Pancreas (tissue), 10 donors: ENCODE results near the gene CAMK2B. TPM values are rescaled to one million over a fixed set of nuclear protein-coding genes. Genes with fewer than 3 reads are reported as not detected.

Source experiments
- ATAC-seq, 4 donors: fragments of 200-7000 bp; cut with Tn5 transposase; one replicate each; pipeline versions ENCODE4 v1.8.0 to v1.9.1; 2020; ENCODE audit warnings: mild to moderate bottlenecking in 4 of 4, moderate library complexity in 4 of 4
- DNase-seq, 6 donors: peaks; one replicate each; pipeline ENCODE4 v3.0.0-alpha.2; 2020
- FAIRE-seq: peaks from 2 replicates; lab custom pipeline; 2012; peaks lifted over from hg19 to GRCh38; lab: Jason Lieb, UNC
- H3K27ac ChIP-seq, 4 donors: fragments of 200-600 bp; sonication (generic); 1 replicate in 3 of 4; 2 replicates in 1 of 4; pipeline versions ENCODE4 v1.5.0 to v1.8.0; 2020
- H3K27me3 ChIP-seq, 4 donors: fragments of 200-600 bp; one replicate each; pipeline ENCODE4 v1.8.0; 2021
- H3K36me3 ChIP-seq, 3 donors: fragments of 200-600 bp; sonication (generic) in 1 of 3; one replicate each; pipeline versions ENCODE4 v1.5.0 to v1.8.0; 2020 to 2021
- H3K4me1 ChIP-seq, 3 donors: fragments of 200-600 bp; one replicate each; pipeline ENCODE4 v1.8.0; 2021
- H3K4me3 ChIP-seq, 4 donors: fragments of 200-600 bp; sonication (generic) in 2 of 4; one replicate each; pipeline versions ENCODE4 v1.5.0 to v1.8.0; 2020 to 2021
- H3K9me3 ChIP-seq, 4 donors: fragments of 200-600 bp; one replicate each; pipeline ENCODE4 v1.8.0; 2021
- CTCF ChIP-seq, 4 donors: fragments of 200-600 bp; sonication (generic) in 3 of 4; IDR thresholded peaks; one replicate each; pipeline versions ENCODE4 v1.5.0 to v1.8.0; 2021; ENCODE audit warnings: antibody characterized with exemption in 4 of 4
- WGBS, 2 donors: extraction: QIAGEN DNeasy Blood & Tissue Kit; methylation state at CpG; one replicate each; pipeline ENCODE4 v1.1.7; 2013; 5-methylcytosine and 5-hydroxymethylcytosine counted together
- intact Hi-C, 3 donors: fragments of 100-400 bp; cut with DNase I; formaldehyde crosslinking; loops; one replicate each; pipeline versions ENCODE4 v1.11.1 to v1.14.2; 2022
- polyA plus RNA-seq, 2 donors: library from polyadenylated mRNA; stranded (reverse); fragments of 200-250 nt; gene quantifications; one replicate each; pipeline ENCODE4 v1.2.3, GENCODE V29; 2013
- total RNA-seq, 6 donors: library from RNA; stranded (reverse); fragmentation: NEBNext Ultra II Directional in 4 of 6; extraction: Animal tissue kit (Norgen Biotek cat#: 25700) in 4 of 6; gene quantifications; one replicate each; pipeline versions ENCODE4 v1.2.1 to v1.2.4, GENCODE V29; 2021 to 2023
- donor health status: healthy with polysubstance abuse.
- donor health status: DM: no; HTN: no; CAD: no; lungs with moderate emphysema.
- donor health status: DM: no; HTN: no; CAD: no.
- donor health status: control.
- donor health status: control.
- donor health status: Bipolar disorder and iron deficiency.
- donor health status: DM: yes; HTN: yes; CAD: no.
- donor health status: DM: no; HTN: no; CAD: no.
- donor health status: DM: no; HTN: no; CAD: no.
- donor health status: DM: yes; HTN: yes; CAD: no.

CAMK2B gene
- total and polyA plus RNA-seq, 8 donors = 0.83 to 34.0 (median 2.0) TPM

GRCh38 chr7:44188480-44189225 is 136.7 kb downstream of the CAMK2B start:
- no peaks in the 10 kb centered on the region for H3K36me3 ChIP-seq
- no peak for DNase-seq
- TF ChIP-seq CTCF (IDR thresholded peaks at IDR 0.05) = no peak
- ATAC-seq = no peak
- H3K27me3 ChIP-seq = no peaks in the 10 kb centered on the region
- H3K27ac ChIP-seq = no peak overlapping the region
- FAIRE-seq = no peak
- intact Hi-C loops = no loop called here
- H3K9me3 ChIP-seq = no peaks in the 10 kb centered on the region
- no peaks in the 10 kb centered on the region for H3K4me1 ChIP-seq
- H3K4me3 ChIP-seq = no peak overlapping the region
- WGBS, 2 donors = 64 to 71% methylated on average over 16 of the region's 16 CpGs

GRCh38 chr7:44187636-44188416 is 137.6 kb downstream of the CAMK2B start:
- intact Hi-C loops = no loop called here
- ATAC-seq (peak in 2 of 4 donors; percentile 27 to 39), FAIRE-seq (no peak), DNase-seq (no peak)
- no peaks in the 10 kb centered on the region for H3K9me3 ChIP-seq
- no peaks in the 10 kb centered on the region for H3K27me3 ChIP-seq
- H3K4me1 ChIP-seq = no peaks in the 10 kb centered on the region
- H3K4me3 ChIP-seq = no peak overlapping the region
- no peaks in the 10 kb centered on the region for H3K36me3 ChIP-seq
- TF ChIP-seq CTCF (IDR thresholded peaks at IDR 0.05) = no peak
- 55 to 66% methylated on average over 9 of the region's 9 CpGs for WGBS, 2 donors
- H3K27ac ChIP-seq = no peak overlapping the region

GRCh38 chr7:44186736-44187135 is 138.7 kb downstream of the CAMK2B start:
- Histone ChIP-seq H3K9me3 (no peaks in the 10 kb centered on the region), H3K36me3 (no peaks in the 10 kb centered on the region), H3K27me3 (no peaks in the 10 kb centered on the region), H3K4me1 (no peaks in the 10 kb centered on the region), H3K27ac (no peak overlapping the region), H3K4me3 (no peak overlapping the region)
- no peak for ATAC-seq
- no peak for FAIRE-seq
- DNase-seq = no peak
- intact Hi-C loops = no loop called here
- 59 to 71% methylated on average over 5 of the region's 5 CpGs for WGBS, 2 donors
- TF ChIP-seq CTCF (IDR thresholded peaks at IDR 0.05) = no peak

GRCh38 chr7:44185729-44186128 is 139.7 kb downstream of the CAMK2B start:
- intact Hi-C loops = no loop called here
- H3K9me3 ChIP-seq = no peaks in the 10 kb centered on the region
- ATAC-seq (peak in 2 of 4 donors; percentile 7 to 25), DNase-seq (peak in 1 of 6 donors; percentile 60), FAIRE-seq (no peak)
- no peaks in the 10 kb centered on the region for H3K4me1 ChIP-seq
- no peak overlapping the region for H3K4me3 ChIP-seq
- WGBS, 2 donors = 64 to 67% methylated on average over 5 of the region's 5 CpGs
- no peak for TF ChIP-seq CTCF (IDR thresholded peaks at IDR 0.05)
- H3K36me3 ChIP-seq = no peaks in the 10 kb centered on the region
- H3K27ac ChIP-seq = no peak overlapping the region
- no peaks in the 10 kb centered on the region for H3K27me3 ChIP-seq
